NCI-H1436 treated with DMSO at 0.1 percent for 48 hours (cell line): ENCODE results near the gene CCDC178.
A peak's percentile ranks its signal among the peaks of the same experiment; 100 is the strongest.
"Not testable (repeated sequence)": the region's sequence is repeated elsewhere in the genome, so short reads cannot be mapped to it uniquely, and the experiment has no call there.

ENCODE experiments used
- DNase-seq: peaks from one replicate; lab custom pipeline; 2025; lab: John Stamatoyannopoulos, UW

CCDC178 gene

DNA sequence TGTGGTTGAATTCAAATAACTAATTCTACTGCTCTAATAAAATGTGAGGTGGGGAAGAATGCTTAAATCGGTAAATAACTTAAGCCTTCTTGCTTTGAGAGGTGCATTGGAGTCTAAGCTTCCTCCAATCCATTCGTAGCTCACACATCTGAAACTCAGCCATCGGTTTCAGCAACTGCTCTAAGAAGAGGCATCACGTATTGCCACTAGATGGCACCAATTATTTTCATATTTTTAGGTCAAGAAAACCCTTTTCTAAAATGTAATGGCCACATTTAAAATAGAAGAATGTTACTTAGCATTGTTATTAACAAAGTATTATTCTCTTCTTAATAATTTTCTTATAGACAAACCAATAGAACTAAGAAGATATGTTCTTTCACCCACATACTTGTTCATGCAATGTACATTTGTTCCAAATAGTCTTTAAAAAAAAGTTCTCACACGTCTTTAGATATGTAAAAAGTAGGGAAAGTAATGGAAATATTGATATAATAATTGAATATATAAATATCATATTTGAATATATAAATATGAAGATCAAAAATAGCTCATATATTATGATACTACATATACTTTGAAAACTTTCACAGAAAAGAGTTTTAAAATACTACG lies 229.8 kb downstream of the CCDC178 start:
- peak; percentile 74 for DNase-seq

GRCh38 chr18:33205777-33206176 lies 234.7 kb downstream of the CCDC178 start:
- no peak for DNase-seq

DNA sequence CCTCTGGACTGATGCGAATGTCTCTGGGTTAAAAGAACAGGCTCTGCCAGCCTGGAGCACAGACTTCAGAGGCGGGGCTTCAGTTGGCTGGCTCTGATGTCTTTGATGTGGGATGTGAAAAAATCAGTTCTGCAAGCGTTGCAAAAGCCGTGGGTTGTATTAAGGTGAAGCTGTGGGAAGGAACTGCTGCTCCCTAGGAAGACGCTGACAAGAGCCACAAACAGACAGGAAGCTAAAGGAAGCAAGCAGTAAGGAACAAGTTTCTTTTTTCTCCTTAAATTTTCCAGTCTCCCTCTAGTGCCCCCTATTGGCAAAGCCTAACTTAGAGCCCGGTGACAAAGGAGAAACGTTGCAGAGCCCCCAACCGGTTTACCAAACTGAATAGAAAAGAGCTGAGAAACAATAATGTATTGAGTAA lies 239.0 kb downstream of the CCDC178 start:
- no peak for DNase-seq

DNA sequence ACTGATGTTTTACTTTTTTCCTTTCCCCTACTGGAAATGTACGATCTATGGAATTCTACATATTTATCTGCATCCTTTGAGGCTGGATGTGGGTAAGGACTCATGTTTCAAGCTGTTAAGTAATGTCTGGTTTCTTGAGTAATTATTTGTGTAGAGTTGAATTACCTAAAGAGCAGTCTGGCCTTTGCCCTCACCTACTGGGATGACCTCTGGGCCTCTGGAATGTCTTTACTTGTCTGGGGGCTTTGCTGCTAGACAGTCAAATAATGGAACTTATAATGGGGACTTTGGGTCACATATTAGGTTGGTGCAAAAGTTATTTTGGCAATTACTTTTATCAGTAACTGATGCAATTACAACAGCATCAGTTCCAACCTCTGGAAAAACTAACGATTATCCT lies 244.7 kb downstream of the CCDC178 start:
- no peak for DNase-seq

- no peak for DNase-seq
Measured at GRCh38 chr18:33194793-33195192, 245.7 kb downstream of the CCDC178 start.

DNA sequence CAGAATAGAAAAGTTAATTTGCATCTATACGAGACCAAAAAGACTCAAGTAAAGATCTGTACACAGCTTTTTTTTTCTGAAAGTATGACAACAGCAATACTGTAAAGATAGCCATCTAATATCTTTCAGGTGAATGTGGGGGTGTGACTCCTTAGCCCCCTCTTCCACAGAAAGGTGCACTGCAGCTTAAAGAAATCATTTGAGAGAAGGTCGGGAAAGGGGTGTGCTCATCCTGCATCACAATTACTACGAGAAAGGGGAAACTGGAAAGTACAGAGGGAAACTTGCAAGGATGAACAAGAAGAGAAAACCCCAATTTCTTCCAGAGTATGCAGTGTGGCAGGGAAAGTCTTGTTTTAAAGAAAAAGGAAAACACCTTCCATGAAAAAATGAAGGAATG lies 255.6 kb downstream of the CCDC178 start:
- DNase-seq: no peak

- no peak for DNase-seq
Measured at GRCh38 chr18:33184175-33184574, 256.3 kb downstream of the CCDC178 start.

GRCh38 chr18:33183136-33183535 lies 257.4 kb downstream of the CCDC178 start:
- DNase-seq: no peak

DNA sequence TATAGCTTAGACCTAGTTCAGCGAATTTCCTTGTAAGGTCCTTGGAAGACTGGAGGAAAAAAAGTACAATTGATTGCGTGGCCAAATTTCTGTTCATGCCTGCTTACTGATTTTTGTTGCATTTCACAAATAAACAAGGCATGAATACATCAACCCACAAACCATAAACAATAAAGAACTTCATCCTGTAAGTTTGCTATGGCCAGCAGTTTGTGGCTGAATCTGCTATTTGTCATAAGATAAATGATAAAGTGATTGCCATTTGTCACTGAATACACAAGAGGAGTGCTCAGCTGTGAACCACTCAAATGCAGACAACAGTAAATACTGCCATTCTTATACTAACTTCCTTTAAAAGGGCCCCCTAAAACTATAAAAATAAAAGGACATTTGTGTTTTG lies 259.5 kb downstream of the CCDC178 start:
- DNase-seq: no peak

DNA sequence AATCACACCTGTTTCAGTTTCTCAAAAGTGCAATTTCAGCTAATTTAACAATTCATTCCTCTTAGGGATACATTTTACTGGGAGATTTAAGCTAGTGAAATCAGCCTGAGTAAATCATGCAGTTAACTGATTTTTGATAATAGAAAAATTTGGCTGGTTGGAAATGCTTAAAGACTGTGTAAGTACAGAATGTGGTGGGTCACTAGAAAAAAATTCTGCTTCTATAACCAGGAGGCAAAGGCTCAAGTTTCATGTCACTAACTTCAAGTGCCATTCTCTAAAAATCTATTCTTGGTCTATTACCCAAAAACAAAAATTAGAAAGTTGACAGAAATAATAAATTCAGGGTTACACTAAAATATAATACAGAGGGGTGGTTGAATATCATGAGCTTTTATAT lies 271.3 kb downstream of the CCDC178 start:
- no peak for DNase-seq

DNA sequence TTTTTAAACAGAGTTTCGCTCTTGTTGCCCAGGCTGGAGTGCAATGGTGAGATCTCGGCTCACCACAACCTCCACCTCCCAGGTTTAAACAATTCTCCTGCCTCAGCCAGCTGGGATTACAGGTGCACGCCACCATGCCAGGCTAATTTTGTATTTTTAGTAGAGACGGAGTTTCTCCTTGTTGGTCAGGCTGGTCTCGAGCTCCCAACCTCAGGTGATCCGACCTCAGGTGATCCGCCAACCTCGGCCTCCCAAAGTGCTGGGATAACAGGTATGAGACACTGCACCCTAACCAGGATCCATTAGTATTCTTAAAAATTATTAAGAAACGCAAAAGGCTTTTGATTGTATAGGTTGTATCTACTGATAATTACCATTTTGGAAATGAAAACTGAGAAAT lies 276.4 kb downstream of the CCDC178 start:
- DNase-seq: not testable (repeated sequence)

- DNase-seq: no peak
Measured at GRCh38 chr18:33161131-33161530, 279.4 kb downstream of the CCDC178 start.

DNA sequence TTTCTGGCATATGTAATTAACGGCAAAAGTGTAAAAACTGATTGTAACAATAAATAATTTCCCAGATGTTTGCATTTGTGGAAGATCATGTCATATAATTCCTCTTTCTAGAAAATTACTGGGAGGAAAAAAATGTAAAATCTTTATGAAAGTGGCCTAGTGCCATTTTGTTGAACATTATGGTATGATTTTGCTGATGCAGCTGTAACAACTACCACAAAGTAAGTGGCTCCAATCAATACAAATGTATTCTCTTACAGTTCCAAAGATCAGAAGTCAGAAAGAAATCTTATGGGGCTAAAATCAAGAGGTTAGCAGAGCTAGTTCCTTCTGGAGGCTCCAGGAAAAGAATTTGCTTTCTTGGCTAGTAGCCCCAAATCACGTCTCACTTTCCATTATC lies 281.4 kb downstream of the CCDC178 start:
- no peak for DNase-seq

GRCh38 chr18:33157893-33158292 lies 282.6 kb downstream of the CCDC178 start:
- no peak for DNase-seq

- no peak for DNase-seq
Measured at GRCh38 chr18:33156906-33157470, 283.5 kb downstream of the CCDC178 start.

DNA sequence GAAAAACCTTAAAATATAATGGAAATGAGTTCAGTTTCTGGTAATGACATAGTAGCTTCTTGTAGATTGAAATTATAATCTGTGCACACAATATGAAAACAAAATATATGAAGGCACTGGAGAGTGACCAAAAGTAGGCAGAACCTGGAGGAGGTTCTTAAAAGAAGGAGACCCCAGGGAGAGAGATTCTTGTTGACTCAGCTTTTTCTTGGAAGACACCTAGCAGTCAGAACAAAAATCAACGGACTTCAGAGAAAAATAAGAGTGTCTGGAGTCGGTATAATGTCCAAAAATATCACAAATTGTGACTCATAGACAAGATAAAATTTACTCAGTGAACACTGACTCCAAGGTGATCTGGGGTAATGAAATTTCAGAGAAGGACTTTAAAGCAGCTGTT lies 286.5 kb downstream of the CCDC178 start:
- DNase-seq: no peak

GRCh38 chr18:33152376-33152775 lies 288.1 kb downstream of the CCDC178 start:
- DNase-seq: no peak

DNA sequence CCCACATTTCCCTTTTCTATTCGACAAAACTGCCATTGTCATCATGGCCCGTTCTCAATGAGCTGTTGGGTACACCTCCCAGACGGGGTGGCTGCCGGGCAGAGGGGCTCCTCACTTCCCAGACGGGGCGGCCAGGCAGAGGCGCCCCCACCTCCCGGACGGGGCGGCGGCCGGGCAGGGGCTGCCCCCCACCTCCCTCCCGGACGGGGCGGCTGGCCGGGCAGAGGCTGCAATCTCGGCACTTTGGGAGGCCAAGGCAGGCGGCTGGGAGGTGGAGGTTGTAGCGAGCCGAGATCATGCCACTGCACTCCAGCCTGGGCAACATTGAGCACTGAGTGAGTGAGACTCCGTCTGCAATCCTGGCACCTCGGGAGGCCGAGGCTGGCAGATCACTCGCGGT lies 292.7 kb downstream of the CCDC178 start:
- DNase-seq: not testable (repeated sequence)

DNA sequence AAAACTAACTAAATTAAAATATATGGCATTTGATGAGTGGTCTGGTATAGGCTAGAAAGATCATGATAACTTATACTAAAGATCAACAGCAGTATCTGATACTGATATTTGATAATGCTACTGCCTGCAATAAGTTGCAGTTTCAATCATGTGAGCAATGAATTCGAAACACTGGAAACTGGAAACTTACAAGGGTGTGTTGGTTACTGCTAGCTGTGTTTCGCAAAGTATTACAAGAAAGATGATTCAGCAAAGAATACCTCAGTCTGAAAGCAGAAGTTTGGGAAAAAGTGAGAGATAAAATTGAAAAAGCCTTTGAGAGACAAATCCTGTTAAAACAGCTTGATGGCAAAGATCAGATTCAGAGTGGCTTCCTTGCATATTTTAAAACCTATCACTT lies 294.5 kb downstream of the CCDC178 start:
- DNase-seq: no peak

- no peak for DNase-seq
Measured at GRCh38 chr18:33135951-33136660, 304.4 kb downstream of the CCDC178 start.

GRCh38 chr18:33132657-33133056 lies 307.9 kb downstream of the CCDC178 start:
- DNase-seq: no peak

GRCh38 chr18:33128581-33128980 lies 311.9 kb downstream of the CCDC178 start:
- peak; percentile 90 for DNase-seq

DNA sequence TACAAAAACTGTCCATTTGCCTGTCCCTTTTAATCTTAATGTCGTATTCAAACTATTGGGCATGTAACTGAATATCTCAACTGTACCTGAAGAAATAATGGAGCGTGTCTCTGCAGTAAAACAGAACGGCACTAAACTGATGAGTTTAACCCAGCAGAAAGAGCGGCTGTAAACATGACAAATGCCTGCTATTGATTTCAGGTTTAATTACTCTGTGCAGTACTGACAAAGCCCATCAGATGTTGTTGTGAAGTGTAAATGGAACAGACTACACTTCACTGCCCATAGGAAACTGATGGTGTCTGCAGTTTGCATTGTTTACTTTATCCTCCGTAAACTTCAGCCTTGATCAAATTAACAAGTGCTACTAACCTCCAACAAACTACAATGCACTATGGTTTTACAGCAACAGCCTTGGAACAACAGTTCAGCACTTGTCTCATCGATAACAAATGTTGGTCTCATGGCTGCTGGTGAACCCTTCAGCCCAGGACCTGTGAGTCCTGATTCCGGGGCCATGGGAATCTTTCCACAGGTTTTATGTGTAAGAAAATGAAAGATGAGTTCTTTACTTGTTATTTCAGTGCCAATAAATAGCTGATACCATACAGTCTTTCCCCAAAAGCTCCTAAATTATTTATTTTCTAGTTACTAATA lies 316.5 kb downstream of the CCDC178 start:
- DNase-seq: peak; percentile 60
